GM23338 (cell line): ENCODE measurements around the gene PKHD1. TPM values are rescaled to one million over a fixed set of nuclear protein-coding genes. Genes with fewer than 3 reads are reported as not detected.

Source experiments
- ATAC-seq: fragments of 200-7000 bp; cut with Tn5 transposase; 3 replicates; pipeline ENCODE4 v1.9.1; 2020
- DNase-seq: peaks from one replicate; pipeline ENCODE4 v3.0.0-alpha.2; 2015; ENCODE audit warnings: low spot score
- H2AFZ ChIP-seq: fragments of 200-600 bp; sonication (generic); 2 replicates; pipeline ENCODE4 v1.8.0; 2016; ENCODE audit warnings: antibody characterized with exemption, mild to moderate bottlenecking, moderate library complexity
- H3F3A ChIP-seq: fragments of 200-600 bp; sonication (generic); replicated peaks from 2 replicates; pipeline ENCODE4 v1.8.0; 2017; ENCODE audit warnings: antibody characterized with exemption, mixed run types, low read depth
- H3K27ac ChIP-seq: fragments of 200-600 bp; sonication (generic); 2 replicates; pipeline ENCODE4 v1.6.1; 2016; ENCODE audit warnings: low read depth
- H3K27me3 ChIP-seq: fragments of 200-600 bp; sonication (generic); 2 replicates; pipeline ENCODE4 v1.8.0; 2016; ENCODE audit warnings: mild to moderate bottlenecking, mixed run types, moderate library complexity; ENCODE audit not compliant: insufficient read depth
- H3K36me3 ChIP-seq: fragments of 200-600 bp; sonication (generic); 2 replicates; pipeline ENCODE4 v1.8.0; 2016; ENCODE audit warnings: mild to moderate bottlenecking; ENCODE audit not compliant: insufficient read depth
- H3K4me1 ChIP-seq: fragments of 200-600 bp; sonication (generic); 2 replicates; pipeline ENCODE4 v1.8.0; 2016; ENCODE audit warnings: mild to moderate bottlenecking, moderate library complexity; ENCODE audit not compliant: insufficient read depth
- H3K4me2 ChIP-seq: fragments of 200-600 bp; sonication (generic); 2 replicates; pipeline ENCODE4 v1.7.1; 2017; ENCODE audit warnings: mixed run types
- H3K4me3 ChIP-seq: fragments of 200-600 bp; sonication (generic); 2 replicates; pipeline ENCODE4 v1.6.1; 2016; ENCODE audit warnings: mixed run types
- H3K79me2 ChIP-seq: fragments of 200-600 bp; sonication (generic); replicated peaks from 2 replicates; pipeline ENCODE4 v1.8.0; 2017; ENCODE audit warnings: mild to moderate bottlenecking; ENCODE audit not compliant: insufficient read depth
- H3K9me2 ChIP-seq: fragments of 200-600 bp; sonication (generic); 2 replicates; pipeline ENCODE4 v1.8.0; 2017; ENCODE audit not compliant: insufficient read depth
- H4K20me1 ChIP-seq: fragments of 200-600 bp; sonication (generic); replicated peaks from 2 replicates; pipeline ENCODE4 v1.8.0; 2017; ENCODE audit warnings: mild to moderate bottlenecking; ENCODE audit not compliant: insufficient read depth
- H3K27ac Mint-ChIP-seq: 2 replicates; pipeline ENCODE4 v1.8.0; 2020; ENCODE audit warnings: inconsistent platforms, mild to moderate bottlenecking, moderate library complexity, mixed read lengths
- H3K27me3 Mint-ChIP-seq: 3 replicates; pipeline ENCODE4 v1.8.0; 2022; ENCODE audit warnings: low read depth, mild to moderate bottlenecking, moderate library complexity, mixed read lengths, inconsistent platforms; ENCODE audit not compliant: insufficient read depth, poor library complexity
- H3K36me3 Mint-ChIP-seq: 3 replicates; pipeline ENCODE4 v1.8.0; 2021; ENCODE audit warnings: low read depth, mild to moderate bottlenecking, inconsistent platforms, moderate library complexity, mixed read lengths
- H3K4me1 Mint-ChIP-seq: 3 replicates; pipeline ENCODE4 v1.8.0; 2020; ENCODE audit warnings: mild to moderate bottlenecking, inconsistent platforms, mixed read lengths
- H3K4me3 Mint-ChIP-seq: 3 replicates; pipeline ENCODE4 v1.8.0; 2021; ENCODE audit warnings: moderate library complexity, mild to moderate bottlenecking, inconsistent platforms, mixed read lengths
- H3K9me3 Mint-ChIP-seq: 3 replicates; pipeline ENCODE4 v1.8.0; 2020; ENCODE audit warnings: moderate library complexity, mild to moderate bottlenecking, inconsistent platforms, mixed read lengths
- CREB1 ChIP-seq: fragments of 250-450 bp; sonication (Bioruptor Pico); IDR thresholded peaks from 2 replicates; pipeline ENCODE4 v1.5.0; 2020; ENCODE audit warnings: low read depth, mild to moderate bottlenecking, moderate library complexity
- CTCF ChIP-seq, 2 experiments: fragments of 200-600 bp in 1 of 2; sonication (generic) in 1 of 2; conservative IDR thresholded peaks; 2 replicates each; pipeline versions ENCODE4 v1.5.1 to v1.6.1; 2016 to 2017; ENCODE audit warnings: antibody characterized with exemption in 2 of 2, low read depth in 2 of 2, mild to moderate bottlenecking in 2 of 2, moderate library complexity in 1 of 2
- EZH2 ChIP-seq: fragments of 200-600 bp; sonication (generic); IDR thresholded peaks from one replicate; pipeline ENCODE4 v1.8.0; 2017; ENCODE audit warnings: antibody characterized with exemption, mild to moderate bottlenecking, low read depth; ENCODE audit not compliant: unreplicated experiment
- EZH2phosphoT487 ChIP-seq: fragments of 200-600 bp; sonication (generic); IDR thresholded peaks from one replicate; pipeline ENCODE4 v1.8.1; 2018; ENCODE audit warnings: antibody characterized with exemption; ENCODE audit not compliant: unreplicated experiment
- JUNB ChIP-seq: IDR thresholded peaks from one replicate; pipeline ENCODE4 v1.6.1; 2016; ENCODE audit warnings: antibody characterized with exemption; ENCODE audit not compliant: unreplicated experiment
- NANOG ChIP-seq: IDR thresholded peaks from 2 replicates; pipeline ENCODE4 v1.6.1; 2016; ENCODE audit warnings: antibody characterized with exemption, borderline replicate concordance
- REST ChIP-seq: IDR thresholded peaks from one replicate; pipeline ENCODE4 v1.6.1; 2018; ENCODE audit warnings: antibody characterized with exemption; ENCODE audit not compliant: unreplicated experiment
- ZNF114 ChIP-seq: fragments of 250-450 bp; sonication (Bioruptor Pico); IDR thresholded peaks from 2 replicates; pipeline ENCODE4 v1.5.0; 2020; ENCODE audit warnings: mild to moderate bottlenecking, moderate library complexity
- ZNF331 ChIP-seq: fragments of 250-450 bp; sonication (Bioruptor Pico); IDR thresholded peaks from 2 replicates; pipeline ENCODE4 v1.5.0; 2020; ENCODE audit warnings: low read depth, mild to moderate bottlenecking, moderate library complexity
- polyA plus RNA-seq: library from polyadenylated mRNA; unstranded; fragments of >200 nt; fragmentation: Nextera tagmentation; extraction: Ambion mirVana; gene quantifications from 2 replicates; pipeline ENCODE4 v1.2.1, GENCODE V29; 2016
- total RNA-seq: library from RNA; depleted of rRNA; stranded (reverse); fragments of >200 nt; shearing (Covaris generic); gene quantifications from 2 replicates; pipeline ENCODE4 v1.2.3, GENCODE V29; 2014

Gene PKHD1
- total and polyA plus RNA-seq, 2 experiments from 2014 or later: 0.03 to 0.07 TPM

- Histone ChIP-seq H3K9me2 (0 out of 2 replicates have a peak, but pooled peaks cover 5% of the 10 kb centered on the region), H3K27ac (no peak overlapping the region), H3K4me1 (no peaks in the 10 kb centered on the region), H3K4me2 (no peak overlapping the region), H2AFZ (no peak overlapping the region), H4K20me1 (no peaks in the 10 kb centered on the region), H3K27me3 (no peaks in the 10 kb centered on the region), H3F3A (no peaks in the 10 kb centered on the region), H3K79me2 (no peaks in the 10 kb centered on the region), H3K36me3 (no peaks in the 10 kb centered on the region), H3K4me3 (no peak overlapping the region)
- Mint-ChIP-seq H3K27ac (no peak overlapping the region), H3K4me1 (peaks cover 6% of the 10 kb centered on the region; the same call in 2 of the 3 replicates), H3K4me3 (no peak overlapping the region), H3K9me3 (no peaks in the 10 kb centered on the region), H3K27me3 (no peaks in the 10 kb centered on the region), H3K36me3 (no peaks in the 10 kb centered on the region)
- ATAC-seq: no peak
- TF ChIP-seq CTCF (conservative IDR thresholded peaks at IDR 0.05; ENCODE audit: low read depth in 2 of 2): no peak
- TF ChIP-seq ZNF331: no peak
- no peak for DNase-seq
These were observed 91.0 kb downstream of the PKHD1 start for GRCh38 chr6:51996296-51996947.

- H3K27me3 Mint-ChIP-seq: no peaks in the 10 kb centered on the region
- H3K4me1 ChIP-seq: no peaks in the 10 kb centered on the region
- H4K20me1 ChIP-seq: no peaks in the 10 kb centered on the region
- no peak overlapping the region for H3K4me2 ChIP-seq
- no peak overlapping the region for H3K4me3 Mint-ChIP-seq
- peaks cover 6% of the 10 kb centered on the region; the same call in 2 of the 3 replicates for H3K4me1 Mint-ChIP-seq
- H3K36me3 Mint-ChIP-seq: no peaks in the 10 kb centered on the region
- H3F3A ChIP-seq: no peaks in the 10 kb centered on the region
- no peak for DNase-seq
- no peak for ATAC-seq
- no peak overlapping the region for H3K27ac Mint-ChIP-seq
- no peak overlapping the region for H2AFZ ChIP-seq
- H3K36me3 ChIP-seq: no peaks in the 10 kb centered on the region
- no peaks in the 10 kb centered on the region for H3K79me2 ChIP-seq
- no peak overlapping the region for H3K4me3 ChIP-seq
- H3K9me3 Mint-ChIP-seq: no peaks in the 10 kb centered on the region
- H3K9me2 ChIP-seq: 0 out of 2 replicates have a peak, but pooled peaks cover 5% of the 10 kb centered on the region
- no peaks in the 10 kb centered on the region for H3K27me3 ChIP-seq
- H3K27ac ChIP-seq: no peak overlapping the region
- TF ChIP-seq EZH2 (no peak), CTCF (conservative IDR thresholded peaks at IDR 0.05; ENCODE audit: low read depth in 2 of 2) (no peak), ZNF114 (CRISPR knock-in tag) (no peak), CREB1 (CRISPR knock-in tag) (no peak), JUNB (no peak), REST (no peak), EZH2phosphoT487 (no peak), ZNF331 (no peak), NANOG (no peak)
These were observed 92.1 kb downstream of the PKHD1 start for GRCh38 chr6:51995214-51995755.
